NCI-H1105 treated with DMSO at 0.1 percent for 48 hours (cell line): ENCODE measurements around the gene BTD.
A peak's percentile ranks its signal among the peaks of the same experiment; 100 is the strongest.
"Not testable (repeated sequence)": the region's sequence is repeated elsewhere in the genome, so short reads cannot be mapped to it uniquely, and the experiment has no call there.

Source experiments
- DNase-seq: peaks from one replicate; lab custom pipeline; 2025; lab: John Stamatoyannopoulos, UW

Gene BTD

GRCh38 chr3:15604584-15604983 is 3.0 kb downstream of the BTD start:
- DNase-seq: not testable (repeated sequence)

DNA sequence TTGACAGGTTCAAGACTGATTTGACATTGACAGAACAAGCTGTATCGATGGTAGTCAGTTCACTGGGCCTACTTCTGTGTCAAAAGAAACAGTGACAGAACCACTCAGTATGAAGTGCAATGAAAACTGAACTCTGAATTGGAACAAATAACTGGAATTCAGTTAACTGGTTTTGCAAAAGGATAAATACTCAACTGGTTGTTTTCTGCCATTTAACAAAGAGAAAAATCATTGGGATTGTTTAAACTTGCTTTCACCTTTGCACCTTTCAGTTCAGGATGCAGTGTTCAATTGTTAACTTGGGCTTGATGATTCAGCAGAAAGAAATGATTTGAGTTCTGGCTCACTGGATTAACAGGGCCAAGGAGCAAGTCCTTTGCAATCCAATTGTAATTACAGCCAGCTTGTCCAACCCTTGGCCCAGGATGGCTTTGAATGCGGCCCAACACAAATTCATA is 4.9 kb downstream of the BTD start:
- no peak for DNase-seq

DNA sequence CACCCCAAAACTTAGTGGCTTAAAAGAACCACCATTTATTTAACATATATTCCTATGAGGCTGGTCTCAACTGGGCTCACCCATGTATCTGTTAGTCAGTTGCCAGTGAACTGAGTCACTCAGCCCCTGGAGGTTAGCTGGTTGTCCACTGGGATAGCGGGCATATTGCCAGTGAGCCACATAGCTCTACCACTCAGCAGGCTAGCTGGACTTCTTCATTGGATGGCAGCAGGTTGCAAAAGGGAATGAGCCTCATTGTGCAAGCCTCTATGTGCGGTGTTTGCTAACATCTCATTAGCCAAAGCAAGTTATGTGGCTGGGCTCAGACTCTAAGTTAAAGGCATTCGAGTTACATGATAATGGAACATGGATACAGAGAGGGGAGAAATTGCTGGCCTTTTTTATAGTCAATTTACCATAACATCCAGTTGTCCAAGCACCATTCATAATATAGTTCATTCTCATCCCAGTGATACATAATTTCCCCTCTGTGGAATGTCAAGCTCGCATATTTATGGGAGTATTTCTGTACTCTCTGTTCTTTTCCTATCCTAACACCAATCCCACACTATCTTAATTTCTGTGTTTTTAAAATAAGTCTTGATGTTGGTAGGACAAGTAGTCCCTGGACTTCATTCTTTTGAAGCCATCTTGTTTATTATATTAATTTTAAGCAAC is 8.7 kb downstream of the BTD start:
- no peak for DNase-seq

DNA sequence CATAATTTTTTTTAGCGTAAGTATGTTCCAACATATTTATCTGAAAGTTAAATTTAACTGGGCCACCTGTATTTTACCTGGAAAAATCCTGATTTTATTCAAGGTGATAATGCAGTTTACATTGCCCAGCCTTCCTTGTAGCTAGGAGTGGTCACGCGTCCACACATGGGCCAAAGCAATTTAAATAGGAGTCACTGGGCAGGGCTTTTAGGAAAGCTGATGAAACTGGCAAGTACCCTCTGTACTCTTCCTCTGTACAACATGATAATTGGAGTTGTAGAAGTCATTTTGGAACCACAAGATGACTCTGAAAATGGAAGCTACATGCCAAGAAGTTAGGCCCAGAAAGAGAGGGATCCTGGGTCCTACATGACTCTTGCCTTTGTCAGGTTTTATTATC is 9.5 kb downstream of the BTD start:
- no peak for DNase-seq

GRCh38 chr3:15612001-15612400 is 10.5 kb downstream of the BTD start:
- no peak for DNase-seq

- no peak for DNase-seq
Measured at GRCh38 chr3:15614958-15615357, 13.4 kb downstream of the BTD start.

GRCh38 chr3:15616053-15616452 is 14.5 kb downstream of the BTD start:
- no peak for DNase-seq

DNA sequence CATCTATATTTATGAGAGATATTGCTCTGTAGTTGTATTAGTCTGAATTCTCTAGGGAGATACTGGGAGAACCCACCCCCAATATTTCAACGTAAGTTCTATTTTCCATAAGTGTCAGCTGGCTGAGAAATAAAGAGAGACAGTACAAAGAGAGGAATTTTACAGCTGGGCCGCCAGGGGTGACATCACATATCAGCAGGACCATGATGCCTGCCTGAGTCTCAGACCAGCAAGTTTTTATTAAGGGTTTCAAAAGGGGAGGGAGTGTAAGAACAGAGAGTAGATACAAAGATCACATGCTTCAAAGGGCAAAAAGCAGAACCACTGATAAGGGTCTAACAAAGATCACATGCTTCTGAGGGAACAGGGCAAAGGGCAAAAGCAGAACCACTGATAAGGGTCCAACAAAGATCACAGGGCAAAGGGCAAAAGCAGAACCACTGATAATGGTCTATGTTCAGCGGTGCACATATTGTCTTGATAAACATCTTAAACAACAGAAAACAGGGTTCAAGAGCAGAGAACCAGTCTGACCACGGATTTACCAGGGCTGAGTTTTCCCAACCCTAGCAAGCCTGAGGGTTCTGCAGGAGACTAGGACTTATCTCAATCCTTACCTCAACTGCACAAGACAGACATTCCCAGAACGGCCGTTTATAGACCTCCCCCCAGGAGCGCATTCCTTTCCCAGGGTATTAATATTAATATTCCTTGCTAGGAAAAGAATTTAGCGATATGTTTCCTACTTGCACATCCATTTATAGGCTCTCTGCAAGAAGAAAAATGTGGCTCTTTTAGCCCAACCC is 18.3 kb downstream of the BTD start:
- DNase-seq: not testable (repeated sequence)

DNA sequence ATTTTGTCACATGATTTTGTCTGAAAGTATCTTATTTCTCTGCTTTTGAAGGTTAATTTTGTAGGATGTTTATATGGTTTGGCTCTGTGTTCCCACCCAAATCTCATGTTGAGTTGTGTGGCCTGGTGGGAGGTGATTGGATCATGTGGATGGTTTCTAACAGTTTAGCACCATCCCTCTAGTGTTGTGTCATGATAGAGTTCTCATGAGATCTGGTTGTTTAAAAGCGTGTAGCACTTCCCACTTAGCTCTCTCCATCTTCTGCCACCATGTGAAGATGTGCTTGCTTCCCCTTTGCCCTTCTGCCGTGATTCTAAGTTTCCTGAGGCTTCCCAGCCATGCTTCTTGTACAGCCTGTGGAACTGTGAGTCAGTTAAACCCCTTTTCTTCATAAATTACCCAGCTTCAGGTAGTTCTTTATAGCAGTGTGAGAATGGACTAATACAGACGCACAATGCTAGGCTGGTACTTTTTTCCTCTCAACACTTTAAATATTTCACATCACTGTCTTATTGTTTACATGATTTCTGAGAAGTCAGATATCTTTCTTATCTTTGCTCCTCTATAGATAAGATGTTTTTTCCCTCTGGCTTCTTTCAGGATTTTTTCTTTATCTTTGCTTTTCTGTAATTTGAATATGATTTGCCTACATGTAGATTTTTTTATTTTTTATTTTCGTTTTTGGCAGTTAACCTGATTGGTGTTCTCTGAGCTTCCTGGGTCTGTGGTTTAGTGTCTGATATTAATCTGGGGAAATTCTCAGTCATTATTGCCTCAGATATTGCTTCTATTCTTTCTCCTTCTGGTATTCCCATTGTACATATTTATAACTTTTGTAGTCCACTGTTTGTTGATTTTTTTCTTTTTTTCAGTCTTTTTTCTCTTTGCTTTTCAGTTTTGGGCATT is 22.2 kb downstream of the BTD start:
- DNase-seq: no peak

DNA sequence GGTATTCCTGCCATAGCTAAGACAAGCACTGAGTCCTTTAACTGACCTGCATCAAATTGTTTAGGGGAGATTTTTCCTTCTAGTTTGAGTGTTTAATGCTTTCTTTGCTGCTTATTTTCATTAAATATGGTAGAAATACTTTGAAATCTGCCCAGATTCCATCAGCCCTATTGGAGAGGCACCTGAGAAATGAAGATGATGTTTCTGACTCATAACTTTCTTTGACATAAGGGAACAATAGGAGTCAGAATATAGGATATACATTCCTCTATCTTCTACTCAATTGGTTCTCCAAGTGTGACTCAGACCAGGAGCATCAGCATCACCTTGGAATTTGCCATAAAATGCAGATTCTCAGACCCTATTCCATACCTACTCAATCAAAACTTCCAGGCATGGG is 27.4 kb downstream of the BTD start:
- DNase-seq: no peak

- peak; percentile 26 for DNase-seq
Measured at GRCh38 chr3:15629860-15630597, 28.5 kb downstream of the BTD start.

DNA sequence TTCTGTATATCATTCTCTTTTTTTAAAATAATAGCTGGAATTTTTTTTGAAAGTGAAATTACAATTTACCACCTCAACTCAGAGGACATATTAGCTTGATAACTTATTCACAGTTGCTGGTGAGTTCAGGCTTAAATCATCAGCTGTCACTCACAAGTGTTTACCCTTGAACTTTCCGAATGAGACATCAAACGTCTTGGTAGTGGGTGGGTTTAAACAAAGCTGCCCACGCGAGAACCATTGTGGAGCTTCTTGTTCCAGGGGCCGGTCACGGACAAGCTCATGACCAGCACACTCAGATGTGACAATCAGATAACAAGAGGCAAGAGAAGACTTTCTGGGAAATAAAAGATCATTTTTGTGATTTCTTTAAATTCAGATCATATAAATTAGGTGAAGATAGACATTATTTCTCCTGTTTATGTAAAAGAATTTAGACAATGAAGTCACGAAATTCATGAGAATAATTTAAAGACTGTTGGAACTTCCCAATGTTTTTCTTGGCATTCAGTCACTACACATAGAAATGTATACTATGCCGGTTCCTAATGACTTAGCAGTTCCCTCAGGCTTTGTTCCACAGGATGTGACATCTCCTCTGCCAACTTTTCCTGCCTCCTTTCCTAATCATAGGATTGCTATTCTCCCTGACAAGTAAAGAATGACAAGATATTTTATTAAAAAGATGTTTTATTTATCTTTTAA is 29.3 kb downstream of the BTD start:
- DNase-seq: no peak

GRCh38 chr3:15631426-15632211 is 30.1 kb downstream of the BTD start:
- DNase-seq: no peak

DNA sequence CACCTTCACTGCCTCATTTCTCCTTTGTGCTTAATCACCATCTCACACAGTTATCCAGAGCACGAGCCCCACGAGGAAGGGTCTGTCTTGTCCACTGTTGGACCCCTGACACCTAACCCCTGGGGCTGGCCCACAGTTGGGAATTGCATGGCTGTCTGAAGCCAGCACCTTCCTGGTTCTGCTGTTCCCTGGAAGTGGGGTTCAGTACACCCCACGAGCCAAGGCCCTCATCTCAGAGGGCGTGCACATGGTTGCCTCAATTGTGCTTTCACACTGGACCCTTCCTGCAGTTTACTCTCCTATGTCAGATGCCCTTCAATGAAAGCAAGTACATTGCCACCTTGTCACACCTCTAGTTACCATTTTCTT is 30.7 kb downstream of the BTD start:
- no peak for DNase-seq

DNA sequence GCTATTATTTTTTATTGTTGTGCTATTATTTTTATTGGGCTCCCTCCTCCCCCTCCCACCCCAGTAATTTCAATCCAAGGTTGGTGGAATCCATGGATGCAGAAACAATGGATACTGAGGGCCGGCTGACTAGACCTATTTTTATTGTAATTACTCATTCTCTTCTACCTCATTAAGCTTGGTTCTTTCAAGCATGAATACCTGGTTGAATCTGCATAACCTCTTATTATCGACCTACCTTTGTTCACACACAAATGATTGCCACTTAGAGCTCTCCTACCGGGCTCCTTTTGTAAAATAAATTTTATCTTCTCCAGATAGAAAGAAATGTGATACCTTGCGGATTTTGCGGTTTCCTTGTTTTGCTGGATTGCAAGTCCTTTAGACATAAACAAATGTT is 31.6 kb downstream of the BTD start:
- DNase-seq: peak; percentile 64

GRCh38 chr3:15633766-15634598 is 32.4 kb downstream of the BTD start:
- DNase-seq: no peak

DNA sequence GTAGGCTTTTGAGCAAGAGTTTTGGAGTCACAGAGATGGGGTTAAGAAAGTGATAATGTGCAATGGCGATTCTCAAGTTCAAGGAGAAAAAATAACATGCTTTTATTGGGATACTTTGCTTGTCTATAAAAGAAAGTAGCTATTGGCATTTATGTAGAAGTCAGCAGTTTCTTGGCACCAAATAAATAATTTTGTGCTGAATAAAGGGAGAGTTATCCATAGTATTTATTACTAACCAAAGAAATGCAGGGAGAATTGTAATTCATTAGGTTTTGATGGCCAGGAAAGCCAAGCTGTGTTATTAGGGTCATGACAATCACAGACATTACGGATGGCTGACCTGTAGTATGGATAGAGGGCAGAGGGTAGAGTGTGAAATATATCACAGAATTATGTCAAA is 33.1 kb downstream of the BTD start:
- no peak for DNase-seq

DNA sequence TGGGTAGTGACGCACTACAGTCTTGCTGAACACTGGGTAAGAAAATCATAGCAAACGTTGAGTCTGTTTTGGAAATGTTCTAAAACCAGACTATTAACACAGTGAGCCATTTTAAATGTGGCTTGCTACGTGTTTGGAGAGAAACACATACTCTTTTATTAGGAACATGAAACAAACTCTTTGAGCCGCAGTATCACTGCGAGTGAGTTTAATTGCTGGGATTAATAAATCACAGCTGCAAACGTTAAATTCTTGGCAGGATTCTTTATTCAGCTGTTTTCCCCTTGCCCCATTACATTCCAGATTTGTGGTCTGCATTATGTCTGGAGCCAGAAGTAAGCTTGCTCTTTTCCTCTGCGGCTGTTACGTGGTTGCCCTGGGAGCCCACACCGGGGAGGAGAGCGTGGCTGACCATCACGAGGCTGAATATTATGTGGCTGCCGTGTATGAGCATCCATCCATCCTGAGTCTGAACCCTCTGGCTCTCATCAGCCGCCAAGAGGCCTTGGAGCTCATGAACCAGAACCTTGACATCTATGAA is 33.6 kb downstream of the BTD start:
- DNase-seq: no peak

- no peak for DNase-seq
Measured at GRCh38 chr3:15636028-15636709, 34.6 kb downstream of the BTD start.
